Measurements from ENCODE around the gene PTPN1.
"Not testable (repeated sequence)": the region's sequence is repeated elsewhere in the genome, so short reads cannot be mapped to it uniquely, and the experiment has no call there.

The PTPN1 gene

DNA sequence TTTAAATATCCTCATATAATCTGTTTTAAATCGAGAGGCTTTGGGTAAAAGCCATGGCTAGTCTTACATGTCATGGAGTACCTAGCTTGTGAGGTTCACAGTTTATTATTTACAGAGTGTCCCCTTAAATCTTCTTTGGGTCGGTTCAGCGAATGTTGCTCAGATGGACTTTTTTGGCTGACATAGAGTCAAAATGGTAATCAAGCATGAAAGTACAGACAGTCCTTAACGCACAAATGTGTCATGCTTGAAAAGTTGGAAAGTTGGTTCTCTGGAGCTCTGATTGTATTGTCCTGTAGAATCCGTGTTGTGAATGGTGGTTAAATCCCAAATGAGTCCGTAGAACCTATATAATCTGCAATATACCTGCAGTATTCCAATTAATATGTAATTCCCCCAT, 22.0 kb downstream of the PTPN1 start:
- no peak for DNase-seq (ENCODE audit: low read depth in 3 of 3)

DNA sequence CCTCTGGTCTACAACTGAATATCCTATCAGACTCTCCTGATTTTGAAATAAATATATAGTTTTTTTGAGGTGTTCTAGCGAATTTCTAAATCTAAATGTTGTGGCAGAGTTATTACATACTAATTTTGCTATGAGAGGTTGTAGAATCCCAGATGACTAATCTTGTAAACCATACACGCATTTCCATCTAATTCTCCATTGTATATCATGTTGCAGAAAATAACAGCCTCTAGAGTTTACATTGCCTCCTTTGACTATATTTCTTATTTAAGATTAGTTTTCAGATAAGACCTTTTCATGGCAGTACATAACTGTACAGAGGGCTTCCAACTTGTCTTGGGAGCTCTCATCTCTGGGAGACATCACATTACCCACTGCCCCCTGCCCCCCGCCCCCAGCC, 22.9 kb downstream of the PTPN1 start:
- DNase-seq (ENCODE audit: low read depth in 3 of 3): no peak

DNA sequence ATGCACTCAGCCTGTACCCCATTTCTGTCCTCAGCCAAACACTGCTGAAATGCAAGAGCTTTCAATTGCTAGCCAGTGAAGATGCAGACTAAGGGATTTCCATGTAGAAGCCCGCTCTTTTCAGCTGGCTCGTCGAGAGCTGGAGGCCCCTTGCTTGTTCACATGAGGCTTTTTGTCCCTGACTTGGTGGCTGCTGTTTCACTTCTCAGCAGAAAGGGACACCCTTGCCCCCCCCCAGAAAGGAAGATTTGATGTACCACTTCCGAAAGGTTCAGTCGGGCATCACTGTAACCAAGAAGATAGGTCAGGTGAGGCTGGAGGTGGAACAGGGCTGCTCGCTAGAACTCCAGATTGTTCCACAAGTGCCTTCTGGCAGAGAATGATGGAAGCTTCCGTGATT, 23.3 kb downstream of the PTPN1 start:
- DNase-seq (ENCODE audit: low read depth in 3 of 3): no peak

DNA sequence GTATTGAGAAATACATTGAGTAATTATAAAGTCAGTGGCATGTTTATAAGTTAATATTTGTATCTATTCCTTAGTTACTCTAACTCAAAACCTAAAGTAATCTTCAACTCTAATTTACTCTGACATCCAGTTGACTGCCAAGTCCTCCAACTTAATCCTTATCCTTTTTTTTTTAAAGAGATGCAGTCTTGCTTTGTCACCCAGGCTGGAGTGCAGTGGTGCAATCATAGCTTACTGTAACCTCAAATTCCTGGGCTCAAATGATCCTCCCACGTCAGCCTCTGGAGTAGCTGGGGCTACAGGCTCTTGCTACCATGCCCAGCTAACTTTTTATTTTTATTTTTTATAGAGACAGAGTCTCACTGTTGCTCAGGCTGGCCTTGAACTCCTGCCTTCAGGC, 24.4 kb downstream of the PTPN1 start:
- DNase-seq (ENCODE audit: low read depth in 3 of 3): no peak

DNA sequence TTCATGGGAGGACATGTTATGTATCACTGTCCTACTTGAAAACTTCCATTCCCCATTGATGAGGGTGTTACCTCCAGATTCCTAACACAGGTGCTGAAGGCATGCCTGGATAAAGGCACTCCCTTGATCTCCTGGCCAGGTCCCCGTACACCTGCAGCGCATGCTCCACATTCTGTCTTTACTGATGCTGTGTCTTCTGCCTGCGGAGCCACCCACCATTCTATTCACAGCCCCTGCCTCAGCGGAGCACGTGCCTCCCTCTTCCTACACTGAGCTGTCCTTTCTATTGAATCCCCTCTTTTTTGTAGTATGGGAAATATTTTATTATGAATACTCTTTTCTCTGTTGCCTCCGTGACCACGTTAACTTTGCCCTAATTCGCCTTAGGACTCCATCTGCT, 25.0 kb downstream of the PTPN1 start:
- no peak for DNase-seq (ENCODE audit: low read depth in 3 of 3)

DNA sequence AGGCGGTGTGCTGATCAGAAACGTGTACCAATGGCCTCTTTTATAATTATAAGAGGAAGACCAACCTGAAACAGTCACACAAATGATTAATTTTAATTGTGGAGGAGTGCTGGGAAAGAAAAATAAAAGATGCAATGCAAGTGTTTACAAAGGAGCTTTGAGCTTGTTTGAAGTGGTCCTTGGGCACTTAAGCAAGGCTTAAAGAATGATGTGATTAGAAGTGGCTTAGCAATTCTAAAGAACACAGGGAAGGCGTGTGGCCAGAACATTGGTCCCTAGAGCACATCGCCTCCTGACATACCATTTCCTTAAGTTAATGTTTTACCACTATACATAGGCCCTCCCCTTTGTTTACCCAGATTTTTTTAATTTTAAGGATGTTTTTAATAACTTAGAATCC, 26.1 kb downstream of the PTPN1 start:
- DNase-seq (ENCODE audit: low read depth in 3 of 3): no peak

DNA sequence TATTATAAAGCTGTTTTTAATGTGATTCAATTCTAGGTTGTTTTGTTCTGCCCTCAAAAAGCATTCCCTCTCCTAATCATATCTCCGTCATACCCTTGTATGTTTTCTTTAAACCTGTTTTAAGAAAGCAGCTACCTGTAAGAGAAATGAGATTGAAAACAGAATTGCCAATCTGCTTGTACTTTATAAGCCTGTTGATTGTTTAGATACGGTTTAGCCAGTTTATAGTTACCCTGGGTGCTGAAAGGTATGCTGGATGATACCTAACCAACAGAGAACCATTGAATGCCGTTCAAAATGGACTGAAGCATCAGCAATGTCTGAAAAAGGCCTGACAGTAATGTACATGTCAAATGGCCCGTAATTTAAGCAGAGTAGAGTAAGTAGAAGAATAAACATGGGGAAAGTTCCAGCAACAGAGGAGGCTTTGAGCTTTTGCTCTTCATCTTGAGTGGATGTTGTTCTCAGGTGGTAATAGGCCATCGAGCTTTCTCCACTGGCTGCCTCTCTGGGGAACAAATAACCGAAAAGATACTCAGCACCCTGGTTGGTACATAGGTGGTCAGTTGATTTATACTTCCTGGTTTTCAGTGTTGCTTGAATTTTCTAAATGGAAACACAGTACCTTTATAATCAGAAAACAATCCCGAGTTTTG, 27.5 kb downstream of the PTPN1 start:
- no peak for DNase-seq (ENCODE audit: low read depth in 3 of 3)

DNA sequence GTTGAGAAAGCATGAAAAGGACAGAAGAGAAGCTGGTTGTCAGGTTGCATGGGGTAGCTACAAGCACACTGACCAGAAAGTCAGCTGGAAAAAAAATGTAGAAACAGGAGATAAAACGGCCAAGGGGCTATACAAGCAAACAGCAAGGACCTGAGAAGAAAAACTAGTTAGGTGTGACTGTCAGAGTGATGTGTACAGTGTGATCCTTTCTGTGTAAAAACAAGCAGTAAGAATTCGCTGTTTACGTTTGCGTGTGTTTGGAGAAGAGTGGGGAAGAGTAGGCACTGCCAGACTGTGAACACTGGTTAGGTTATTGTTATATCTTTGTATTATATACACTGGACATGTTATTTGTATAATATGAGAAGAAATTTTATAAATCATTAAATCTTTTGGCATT, 28.1 kb downstream of the PTPN1 start:
- DNase-seq (ENCODE audit: low read depth in 3 of 3): no peak

DNA sequence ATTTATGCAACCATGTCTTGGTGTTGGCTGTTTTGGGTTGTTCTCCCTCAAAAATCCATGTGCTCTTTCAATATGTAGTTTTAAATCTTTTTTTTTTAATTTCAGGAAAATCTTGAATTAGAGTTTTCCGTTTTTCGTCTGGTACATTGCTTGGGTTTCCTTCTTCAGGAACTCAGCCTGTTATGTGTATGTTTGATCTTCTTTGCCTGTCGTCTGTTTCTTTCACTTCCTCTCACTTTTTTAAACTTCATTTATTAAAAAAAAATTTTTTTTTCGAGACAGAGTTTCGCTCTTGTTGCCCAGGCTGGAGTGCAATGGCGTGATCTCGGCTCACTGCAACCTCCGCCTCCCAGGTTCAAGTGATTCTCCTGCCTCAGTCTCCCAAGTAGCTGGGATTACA, 29.6 kb downstream of the PTPN1 start:
- not testable (repeated sequence) for DNase-seq (ENCODE audit: low read depth in 3 of 3)

DNA sequence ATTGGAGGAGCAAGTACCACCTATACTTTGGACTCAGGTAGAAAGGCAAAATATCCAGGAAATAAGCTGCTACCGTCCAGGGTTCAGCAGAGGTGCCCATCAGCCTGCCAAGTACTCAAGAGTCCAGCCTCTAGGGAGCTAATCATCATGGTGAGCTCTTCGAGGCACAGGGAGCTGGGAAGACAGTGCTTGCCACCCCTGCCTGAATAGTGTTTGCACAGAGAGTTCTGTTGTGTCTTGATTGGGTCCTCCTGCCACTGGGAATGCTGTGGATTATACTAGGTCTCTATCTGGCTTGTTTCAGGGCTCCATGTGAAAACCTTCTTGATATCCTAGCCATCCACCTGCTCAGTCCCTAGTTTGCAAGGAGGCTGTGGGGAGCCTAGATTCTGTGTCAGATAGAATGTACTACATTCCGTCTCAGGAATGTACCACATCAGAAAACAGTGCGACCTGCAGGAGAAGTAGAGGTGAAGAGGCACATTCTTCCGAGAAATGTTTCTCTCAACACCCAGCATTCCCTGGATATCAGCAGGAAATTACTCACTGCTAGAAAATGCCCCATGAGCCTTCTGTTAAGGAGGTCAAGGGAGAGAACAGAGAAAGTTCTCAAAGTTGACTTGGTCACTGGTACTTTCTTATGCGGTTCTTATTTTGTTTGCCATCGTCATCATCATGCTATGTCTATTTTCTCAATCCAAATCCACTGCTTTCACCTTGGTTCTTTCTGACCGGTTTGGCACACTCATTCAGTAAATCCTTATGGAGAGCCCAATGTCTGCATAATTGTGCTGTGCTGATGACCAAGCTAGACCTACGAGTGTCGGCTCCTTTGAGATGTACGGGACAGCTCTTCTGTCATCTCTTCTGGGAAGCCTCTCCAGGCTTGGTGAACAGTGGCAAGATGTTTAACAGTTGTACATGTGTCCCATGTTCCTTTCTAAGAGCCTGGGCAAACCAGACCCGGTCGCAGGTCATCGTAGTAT, 30.7 kb downstream of the PTPN1 start:
- no peak for DNase-seq (ENCODE audit: low read depth in 3 of 3)

DNA sequence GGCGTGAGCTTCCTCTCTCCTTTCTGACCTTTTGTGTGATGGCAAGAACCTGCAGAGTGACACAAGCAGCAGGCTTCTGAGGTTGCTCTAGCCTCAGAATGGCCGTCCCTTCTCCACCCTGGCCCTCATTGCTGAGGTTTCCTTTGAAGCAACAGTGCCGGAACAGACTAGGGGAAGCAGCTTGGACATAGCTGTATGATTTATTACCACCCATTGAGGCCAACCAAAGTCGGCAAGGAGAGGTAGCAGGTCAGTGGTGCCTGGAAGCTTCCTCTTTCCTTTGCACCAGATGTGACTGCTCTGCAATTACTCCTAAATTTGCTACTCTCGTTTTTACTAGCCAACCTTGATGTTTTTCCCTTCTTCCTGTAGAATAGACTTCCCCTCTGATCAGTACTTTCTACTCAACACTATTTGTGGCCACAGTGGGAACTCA, 31.4 kb downstream of the PTPN1 start:
- no peak for DNase-seq (ENCODE audit: low read depth in 3 of 3)

DNA sequence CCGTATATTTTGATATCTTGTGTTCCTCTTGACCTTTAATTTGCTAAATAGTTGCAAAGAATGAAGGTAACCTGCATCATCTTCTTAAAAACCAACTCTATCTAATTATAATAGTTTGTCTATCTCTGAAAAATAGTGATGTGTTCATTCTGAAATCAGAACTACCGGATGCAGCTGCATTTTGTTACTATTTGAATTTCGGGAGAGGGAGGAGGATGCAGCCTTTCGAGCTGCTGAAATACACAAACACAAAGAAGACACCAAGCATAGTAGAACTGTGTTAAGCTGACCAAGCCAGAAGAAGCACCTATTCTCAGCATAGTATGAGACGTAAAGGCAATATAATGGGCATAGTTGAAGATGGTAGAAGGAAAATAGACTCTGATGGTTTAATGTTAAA, 33.1 kb downstream of the PTPN1 start:
- no peak for DNase-seq (ENCODE audit: low read depth in 3 of 3)

DNA sequence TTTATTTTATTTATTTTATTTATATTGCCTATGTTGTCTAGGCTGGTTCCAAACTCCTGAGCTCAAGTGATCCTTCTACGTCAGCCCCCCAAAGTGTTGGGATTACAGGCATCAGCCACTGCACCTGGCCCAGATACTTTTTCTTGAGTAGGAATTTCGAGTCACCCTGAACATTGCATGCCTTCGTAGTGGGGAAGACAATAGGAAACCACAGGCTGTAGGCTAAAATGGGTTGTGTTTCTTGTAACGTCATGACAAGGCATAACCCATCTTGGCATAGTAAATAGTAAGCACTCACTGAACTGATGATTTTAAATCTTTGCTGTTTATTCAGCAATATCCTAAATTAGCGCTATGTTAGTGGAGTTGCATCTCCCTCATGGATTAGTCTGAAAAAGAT, 34.9 kb downstream of the PTPN1 start:
- DNase-seq (ENCODE audit: low read depth in 3 of 3): no peak

DNA sequence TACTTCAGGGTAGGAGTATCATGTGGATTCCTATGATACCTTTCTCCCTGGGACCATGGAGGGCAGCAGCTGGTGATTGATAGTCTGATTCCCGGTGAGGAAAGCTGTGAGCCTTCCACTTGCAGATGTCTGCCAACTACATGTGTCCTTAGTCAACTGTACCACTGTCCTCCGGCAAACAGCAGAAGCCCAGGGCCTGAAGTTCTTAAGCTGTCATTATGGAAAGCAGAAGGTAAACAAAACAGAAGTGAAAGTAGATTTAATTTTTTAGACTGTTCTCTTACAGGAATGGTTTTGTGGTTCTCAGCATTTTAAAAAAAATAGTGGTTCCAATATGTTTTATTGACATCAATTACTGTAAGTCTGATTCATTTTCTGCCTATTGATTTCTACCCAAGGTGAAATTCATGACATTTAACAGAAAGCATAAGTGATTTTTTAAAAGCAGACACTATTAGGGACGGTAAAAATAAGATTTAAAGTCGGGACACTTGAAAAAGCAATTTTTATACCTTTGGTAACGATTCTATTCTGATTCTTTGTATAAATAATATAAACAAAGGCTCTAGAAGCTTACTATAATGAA, 36.6 kb downstream of the PTPN1 start:
- no peak for DNase-seq (ENCODE audit: low read depth in 3 of 3)

DNA sequence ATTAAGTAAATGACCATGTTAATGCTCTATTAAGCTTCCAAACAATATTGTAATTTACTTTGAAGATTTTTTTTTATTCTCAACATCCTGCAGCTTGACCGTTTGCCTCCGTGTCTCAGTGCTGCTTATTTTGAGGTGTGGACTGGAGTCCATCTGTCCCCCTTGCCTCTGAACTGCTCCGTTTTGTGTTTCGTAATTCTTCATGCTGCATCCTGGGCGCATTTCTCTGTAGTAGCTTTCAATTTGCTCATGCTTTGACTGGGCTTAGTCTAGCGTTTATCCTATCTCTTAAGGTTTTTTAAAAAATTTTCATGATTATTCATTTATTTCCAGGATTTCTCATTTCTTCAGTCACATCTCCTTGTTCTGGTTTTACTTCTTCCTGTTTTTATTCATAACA, 37.8 kb downstream of the PTPN1 start:
- DNase-seq (ENCODE audit: low read depth in 3 of 3): no peak

DNA sequence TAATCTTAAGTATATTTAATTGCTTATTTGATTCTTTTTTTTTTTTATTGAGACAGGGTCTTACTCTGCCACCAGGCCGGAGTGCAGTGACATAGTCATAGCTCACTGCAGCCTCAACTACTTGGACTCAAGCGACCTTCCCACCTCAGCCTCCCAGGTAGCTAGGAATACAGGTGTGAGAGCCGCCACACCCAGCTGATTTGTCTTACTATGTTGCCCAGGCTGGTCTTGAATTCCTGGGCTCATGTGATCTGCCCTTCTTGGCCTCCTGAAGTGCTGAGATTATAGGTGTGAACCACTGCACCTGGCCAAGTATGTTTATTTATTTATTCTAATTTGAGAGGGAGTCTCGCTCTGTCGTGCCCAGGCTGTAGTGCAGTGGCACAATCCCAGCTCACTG, 38.2 kb downstream of the PTPN1 start:
- DNase-seq (ENCODE audit: low read depth in 3 of 3): no peak

DNA sequence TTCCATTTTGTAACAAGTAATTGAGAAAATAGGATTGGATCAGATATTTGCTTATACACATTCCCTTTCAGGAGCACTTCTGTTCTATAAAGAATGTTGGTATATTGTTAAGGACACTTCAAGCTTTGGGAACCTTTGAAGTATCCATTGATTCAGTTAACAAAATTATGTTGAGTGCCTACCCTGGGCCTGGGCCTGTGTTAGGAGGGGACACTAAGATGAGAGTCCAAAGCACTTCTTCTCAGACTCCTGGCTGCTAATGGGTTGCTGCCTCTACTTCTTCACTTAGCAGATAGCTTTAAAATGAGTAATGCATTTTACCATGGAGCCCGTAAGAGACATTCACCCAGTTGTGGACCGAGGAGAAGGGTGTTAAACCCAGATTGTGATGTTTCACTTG, 40.3 kb downstream of the PTPN1 start:
- DNase-seq (ENCODE audit: low read depth in 3 of 3): no peak

DNA sequence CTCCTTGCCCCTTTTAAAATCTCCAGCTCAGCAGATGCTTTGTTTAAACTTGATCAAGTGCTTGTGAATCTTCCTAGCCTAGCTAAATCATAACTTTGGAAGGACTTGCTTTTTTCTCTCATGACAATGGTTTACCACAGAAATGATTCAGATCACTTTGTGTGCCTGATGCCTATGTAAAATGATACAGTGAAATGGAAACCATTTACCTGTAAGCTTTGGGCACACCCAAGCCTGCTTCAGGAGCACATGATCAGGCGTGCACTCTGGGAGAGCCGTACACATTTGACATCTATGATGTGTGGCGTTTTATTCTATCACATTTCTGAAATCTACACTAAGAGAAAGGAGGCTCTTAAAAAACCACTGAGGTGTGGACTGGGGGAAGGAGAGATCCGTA, 41.1 kb downstream of the PTPN1 start:
- no peak for DNase-seq (ENCODE audit: low read depth in 3 of 3)

DNA sequence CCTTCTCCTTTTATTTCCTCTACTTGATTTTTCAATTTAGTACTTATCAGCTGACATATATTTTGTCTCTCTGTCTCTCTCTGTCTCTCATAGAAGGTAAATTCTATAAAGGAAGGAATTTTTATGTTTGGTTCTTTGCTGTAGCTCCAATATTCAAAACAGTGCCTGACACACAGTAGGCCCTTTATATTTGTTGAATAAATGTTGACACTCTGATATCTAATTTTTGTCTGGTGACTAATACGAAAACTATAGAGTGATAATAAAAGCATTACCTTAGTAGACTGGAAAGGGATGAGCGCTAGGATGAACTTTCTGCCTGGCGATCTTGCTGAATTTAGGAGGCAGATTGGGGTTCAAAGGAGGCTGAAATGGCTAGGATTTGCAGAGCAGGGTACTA, 42.8 kb downstream of the PTPN1 start:
- DNase-seq (ENCODE audit: low read depth in 3 of 3): no peak

DNA sequence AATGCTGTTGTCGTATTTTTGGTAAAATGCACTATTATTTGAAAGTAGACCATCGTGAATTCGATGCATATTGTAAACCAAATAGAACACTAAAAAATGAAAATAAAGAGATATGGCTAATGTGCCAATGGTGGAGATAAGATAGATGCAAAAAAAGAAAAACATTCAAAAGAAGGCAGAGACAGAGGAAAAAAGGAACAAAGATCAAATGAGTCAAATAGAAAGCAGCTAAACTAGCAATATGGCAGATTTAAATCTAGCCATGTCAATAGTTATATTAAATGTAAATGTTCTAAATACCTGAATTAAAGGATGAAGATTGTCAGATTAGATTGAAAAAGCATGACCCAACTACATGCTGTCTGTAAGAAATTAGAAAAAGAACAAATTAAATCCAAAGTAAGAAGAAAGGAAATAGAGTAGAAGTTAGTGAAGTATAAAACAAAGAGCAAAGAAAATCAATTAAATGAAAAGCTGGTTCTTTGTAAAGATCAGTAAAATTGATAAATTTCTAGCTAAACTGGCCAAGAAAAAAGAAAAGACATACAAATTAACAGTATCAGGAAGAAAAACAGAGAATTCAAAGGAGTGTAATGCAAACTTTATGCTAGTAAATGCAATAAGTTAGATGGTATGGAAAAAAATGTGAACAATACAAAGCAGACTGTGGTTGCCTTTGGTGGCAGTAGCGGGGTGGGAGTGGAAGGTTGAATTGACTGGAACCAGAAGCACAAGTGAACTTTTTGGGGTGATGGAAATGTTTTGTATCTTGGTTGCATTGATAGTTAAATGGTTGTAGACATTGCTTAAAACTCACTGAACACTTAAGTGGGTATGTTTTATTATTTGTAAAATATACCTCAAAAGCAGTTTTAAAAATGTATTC, 44.8 kb downstream of the PTPN1 start:
- no peak for DNase-seq (ENCODE audit: low read depth in 3 of 3)

DNA sequence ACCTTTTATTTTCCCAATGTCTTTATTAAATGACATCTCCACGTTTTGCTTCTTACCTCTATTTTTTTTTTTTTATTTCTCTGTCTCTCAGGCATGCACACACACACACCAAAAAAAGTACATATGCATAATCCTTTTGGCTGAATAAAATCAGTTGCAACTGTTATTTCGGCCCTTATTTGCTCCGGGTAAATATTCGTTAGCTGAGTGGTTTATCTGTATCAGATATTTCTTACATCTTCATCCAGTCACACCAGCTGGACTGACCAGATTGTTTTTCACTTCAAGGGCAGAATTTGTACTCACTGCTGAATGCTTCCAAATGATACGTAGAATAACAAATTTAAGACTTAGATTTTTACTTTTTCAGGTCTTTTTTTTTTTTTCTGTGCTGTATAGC, 45.5 kb downstream of the PTPN1 start:
- no peak for DNase-seq (ENCODE audit: low read depth in 3 of 3)

All from stimulated activated CD4-positive, alpha-beta T cell treated with anti-CD3 and anti-CD28 coated beads, TNF-alpha, amount 100 ng/mL, for 4 hours (primary cell).